Activated CD4-positive, alpha-beta T cell treated with anti-CD3 and anti-CD28 coated beads, Interleukin-2, amount 50 U/mL, for 48 hours (primary cell): ENCODE results near the gene CDC42EP1.

Experiments used
- DNase-seq, 2 experiments: peaks; one replicate each; pipeline ENCODE4 v3.0.0-alpha.2; 2020

CDC42EP1 gene

GRCh38 chr22:37616201-37617083 is 56.2 kb downstream of the CDC42EP1 start:
- no peak for DNase-seq

DNA sequence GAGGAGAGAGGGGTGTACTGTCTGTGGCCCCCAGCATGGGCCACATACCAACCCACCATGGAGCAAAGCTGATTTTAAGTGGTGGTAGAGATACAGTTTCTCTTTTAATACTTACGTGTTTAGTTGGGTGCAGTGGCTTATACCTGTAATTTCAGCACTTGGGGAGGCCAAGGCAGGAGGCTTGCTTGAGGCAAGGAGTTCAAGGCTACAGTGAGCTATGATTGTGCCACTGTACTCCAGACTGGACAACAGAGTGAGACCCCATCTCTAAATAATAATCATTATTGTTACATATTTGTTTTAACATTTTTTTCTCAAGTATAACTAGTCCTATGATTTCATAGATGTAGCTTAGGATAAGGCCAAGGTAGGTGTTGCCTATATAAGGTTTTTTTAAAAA is 57.2 kb downstream of the CDC42EP1 start:
- no peak for DNase-seq

DNA sequence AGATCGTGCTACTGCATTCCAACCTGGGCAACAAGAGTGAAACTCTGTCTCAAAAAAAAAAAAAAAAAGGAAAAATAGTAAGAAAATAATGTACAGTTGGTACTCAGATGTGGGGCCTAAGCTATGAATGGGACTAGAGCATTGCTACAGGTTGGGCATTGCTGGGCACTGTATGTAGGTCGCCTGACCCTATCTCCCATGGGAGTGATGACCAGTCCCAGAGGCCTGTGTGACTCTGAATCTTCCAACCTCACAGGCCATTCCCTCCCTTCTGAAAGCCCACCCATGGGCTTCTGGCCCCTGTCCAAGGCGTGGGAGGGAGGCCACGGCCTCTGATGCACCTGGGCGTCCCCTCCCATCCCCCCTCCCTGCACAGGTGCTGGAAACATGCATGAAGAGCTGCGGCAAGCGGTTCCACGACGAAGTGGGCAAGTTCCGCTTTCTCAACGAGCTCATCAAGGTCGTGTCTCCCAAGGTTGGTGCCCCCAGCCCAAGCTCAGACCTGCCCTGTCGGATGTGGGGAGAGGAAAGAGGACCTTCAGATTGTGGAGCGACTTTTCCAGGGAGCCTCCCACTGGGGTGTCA is 57.9 kb downstream of the CDC42EP1 start:
- DNase-seq = no peak

DNA sequence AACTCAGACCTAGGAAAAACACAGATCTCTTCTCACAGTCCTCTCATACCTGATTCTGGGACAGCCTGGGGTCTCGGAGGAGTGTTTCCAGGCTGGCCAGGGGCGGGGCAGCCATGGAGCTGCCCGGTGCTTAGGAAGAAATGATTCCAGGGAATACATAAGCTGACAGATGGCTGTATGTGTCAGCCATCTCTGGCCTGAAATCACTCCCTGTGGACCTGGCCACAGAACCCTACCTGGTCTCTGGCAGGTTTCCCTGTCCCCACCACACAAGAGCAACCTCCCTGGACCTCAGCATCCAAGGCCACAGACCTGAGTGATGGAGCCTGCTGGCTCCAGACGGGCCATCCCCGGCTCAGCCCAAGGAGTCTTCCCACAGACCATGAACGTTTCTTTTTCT is 58.4 kb downstream of the CDC42EP1 start:
- no peak for DNase-seq
